HepG2 (cell line): ENCODE data around the gene PDE9A. TPM values are rescaled to one million over a fixed set of nuclear protein-coding genes. Genes with fewer than 3 reads are reported as not detected.

Experiments
- ATAC-seq: fragments of 200-7000 bp; cut with Tn5 transposase; 3 replicates; pipeline ENCODE4 v1.9.1; 2020; ENCODE audit warnings: mild to moderate bottlenecking, moderate library complexity
- BruUV-seq: library from RNA; stranded (reverse); fragments of 400-500 nt; replicated peaks from 2 replicates; lab custom pipeline; 2021; lab: Mats Ljungman, UMichigan
- CTCF ChIA-PET: fragments of 300-600 bp; formaldehyde crosslinking; extraction: SDS; loops from one replicate; lab custom pipeline; 2021; ENCODE audit warnings: low total read pairs, inconsistent platforms, low intra/inter-chr PET ratio; lab: Yijun Ruan, JAX
- POLR2A ChIA-PET: fragments of 350-600 bp; sonication (Branson Sonifier 250); formaldehyde crosslinking; loops from one replicate; lab custom pipeline; 2020; ENCODE audit warnings: antibody characterized with exemption, inconsistent platforms; lab: Yijun Ruan, JAX
- DNase-seq: peaks from one replicate; pipeline ENCODE4 v3.0.0-alpha.2; 2015; ENCODE audit warnings: low spot score
- FAIRE-seq: peaks from 3 replicates; lab custom pipeline; 2011; peaks lifted over from hg19 to GRCh38; lab: Jason Lieb, UNC
- H2AFZ ChIP-seq: one replicate; pipeline ENCODE4 v1.6.1; 2011; ENCODE audit warnings: low read length, inconsistent platforms
- H3K27ac ChIP-seq: fragments of 300-600 bp; 3 replicates; pipeline ENCODE4 v1.8.0; 2011; ENCODE audit warnings: mixed run types, mild to moderate bottlenecking, mixed read lengths, low read length, inconsistent platforms; ENCODE audit not compliant: insufficient read depth; ENCODE audit errors: extremely low read length
- H3K27me3 ChIP-seq, 2 experiments: fragments of 200-600 bp in 1 of 2; 2 replicates in 1 of 2; 3 replicates in 1 of 2; pipeline versions ENCODE4 v1.6.0 to v1.8.0; 2011; ENCODE audit warnings: low read length in 2 of 2, mild to moderate bottlenecking in 2 of 2, moderate library complexity in 2 of 2, inconsistent platforms in 1 of 2; ENCODE audit not compliant: insufficient read depth in 2 of 2, control insufficient read depth in 1 of 2
- H3K36me3 ChIP-seq, 2 experiments: fragments of 200-600 bp in 1 of 2; replicated peaks in 1 of 2; 2 replicates in 1 of 2; 3 replicates in 1 of 2; pipeline versions ENCODE4 v1.5.1 to v1.8.0; 2011; ENCODE audit warnings: low read length in 2 of 2, inconsistent platforms in 1 of 2; ENCODE audit not compliant: insufficient read depth in 2 of 2, control insufficient read depth in 1 of 2
- H3K4me1 ChIP-seq: 2 replicates; pipeline ENCODE4 v1.5.1; 2012; ENCODE audit warnings: low read length, inconsistent platforms; ENCODE audit not compliant: insufficient read depth
- H3K4me2 ChIP-seq: 2 replicates; pipeline ENCODE4 v1.6.0; 2011; ENCODE audit warnings: low read depth, low read length, inconsistent platforms
- H3K4me3 ChIP-seq, 3 experiments: fragments of 200-600 bp in 1 of 3; sonication (generic), shearing (Covaris generic) in 1 of 3; replicated peaks in 1 of 3; 2 replicates each; pipeline ENCODE4 v1.5.1; 2011 to 2016; ENCODE audit warnings: low read length in 3 of 3, inconsistent platforms in 2 of 3, low read depth in 2 of 3, mild to moderate bottlenecking in 2 of 3, control low read depth in 1 of 3, mixed read lengths in 1 of 3; ENCODE audit not compliant: insufficient read depth in 1 of 3
- H3K79me2 ChIP-seq: one replicate; pipeline ENCODE4 v1.6.1; 2011; ENCODE audit warnings: low read length, inconsistent platforms; ENCODE audit not compliant: insufficient read depth
- H3K9ac ChIP-seq: 2 replicates; pipeline ENCODE4 v1.6.0; 2011; ENCODE audit warnings: mild to moderate bottlenecking, low read depth, low read length, inconsistent platforms; ENCODE audit not compliant: insufficient read depth
- H3K9me3 ChIP-seq: 2 replicates; pipeline ENCODE4 v1.5.1; 2012; ENCODE audit warnings: mild to moderate bottlenecking, low read length
- H4K20me1 ChIP-seq: 2 replicates; pipeline ENCODE4 v1.6.0; 2011; ENCODE audit warnings: inconsistent platforms, mild to moderate bottlenecking, low read length, moderate library complexity; ENCODE audit not compliant: insufficient read depth
- LCORL ChIP-seq, 2 experiments: fragments of 450-650 bp in 1 of 2; sonication (generic) in 1 of 2; formaldehyde crosslinking in 1 of 2; IDR thresholded peaks; 2 replicates each; pipeline versions ENCODE4 v1.5.0 to v1.6.1; 2017 to 2020; ENCODE audit warnings: antibody characterized with exemption in 1 of 2, missing genetic modification reagents in 1 of 2
- TRIM24 ChIP-seq: sonication (generic); formaldehyde crosslinking; IDR thresholded peaks from 2 replicates; pipeline ENCODE4 v1.8.0; 2022; ENCODE audit warnings: mild to moderate bottlenecking, missing genetic modification reagents
- ZNF430 ChIP-seq: sonication (generic); formaldehyde crosslinking; IDR thresholded peaks from 2 replicates; pipeline ENCODE4 v1.9.0; 2021; ENCODE audit warnings: mild to moderate bottlenecking, missing genetic modification reagents
- ZNF615 ChIP-seq: sonication (generic); formaldehyde crosslinking; IDR thresholded peaks from 2 replicates; pipeline ENCODE4 v1.5.0; 2020; ENCODE audit warnings: mild to moderate bottlenecking, missing genetic modification reagents, borderline replicate concordance
- ZNF746 ChIP-seq: sonication (generic); formaldehyde crosslinking; IDR thresholded peaks from 2 replicates; pipeline ENCODE4 v1.8.0; 2022; ENCODE audit warnings: mild to moderate bottlenecking, missing genetic modification reagents
- WGBS: methylation state at CpG from one replicate; pipeline ENCODE4 v1.1.6; 2017; ENCODE audit warnings: low lambda C conversion rate; 5-methylcytosine and 5-hydroxymethylcytosine counted together
- in situ Hi-C: cut with HindIII; loops from 2 replicates; pipeline ENCODE4 v1.10.0; 2017; ENCODE audit warnings: low pct_unique_long_range_greater_than_20kb; ENCODE audit not compliant: extremely low pct_ligation_motif_present
- intact Hi-C: fragments of 100-400 bp; cut with micrococcal nuclease; formaldehyde crosslinking; loops from one replicate; pipeline ENCODE4 v1.10.0; 2022; ENCODE audit not compliant: unreplicated experiment
- polyA plus RNA-seq, 8 experiments: library from polyadenylated mRNA; depleted of rRNA in 3 of 8; stranded (reverse) in 7 of 8; unstranded in 1 of 8; fragments of >200 nt; fragmentation: Illumina TruSeq in 4 of 8; extraction: Trizol in 4 of 8; gene quantifications; 2 replicates each; pipeline versions ENCODE4 v1.2.1 to v1.2.3, GENCODE V29; 2011 to 2016; ENCODE audit warnings: low read depth in 4 of 8, missing spikeins in 1 of 8, mixed read lengths in 1 of 8; ENCODE audit not compliant: insufficient read depth in 1 of 8
- total RNA-seq, 5 experiments: library from RNA; depleted of rRNA; stranded (reverse); fragments of >200 nt; fragmentation: Illumina TruSeq; extraction: Trizol; gene quantifications; 2 replicates each; pipeline ENCODE4 v1.2.3, GENCODE V29; 2016; ENCODE audit warnings: low read depth in 1 of 5
- TF ChIP-seq, protein P1 (sequence below), 2 experiments: sonication (generic) in 1 of 2; formaldehyde crosslinking in 1 of 2; IDR thresholded peaks; 2 replicates each; pipeline versions ENCODE4 v1.5.1 to v1.6.1; 2011 to 2020; ENCODE audit warnings: borderline replicate concordance in 1 of 2, low read depth in 1 of 2, low read length in 1 of 2, mild to moderate bottlenecking in 1 of 2, missing genetic modification reagents in 1 of 2, moderate library complexity in 1 of 2
- TF ChIP-seq, protein P2 (sequence below): sonication (generic); formaldehyde crosslinking; conservative IDR thresholded peaks from 2 replicates; pipeline ENCODE4 v1.8.0; 2022; ENCODE audit warnings: low read depth, missing genetic modification reagents

Gene PDE9A
- total and polyA plus RNA-seq, 2 of the 13 experiments (the other 11 are each of a cell fraction or from before 2014, with no cell fraction given): 4.6 to 19.7 TPM

DNA sequence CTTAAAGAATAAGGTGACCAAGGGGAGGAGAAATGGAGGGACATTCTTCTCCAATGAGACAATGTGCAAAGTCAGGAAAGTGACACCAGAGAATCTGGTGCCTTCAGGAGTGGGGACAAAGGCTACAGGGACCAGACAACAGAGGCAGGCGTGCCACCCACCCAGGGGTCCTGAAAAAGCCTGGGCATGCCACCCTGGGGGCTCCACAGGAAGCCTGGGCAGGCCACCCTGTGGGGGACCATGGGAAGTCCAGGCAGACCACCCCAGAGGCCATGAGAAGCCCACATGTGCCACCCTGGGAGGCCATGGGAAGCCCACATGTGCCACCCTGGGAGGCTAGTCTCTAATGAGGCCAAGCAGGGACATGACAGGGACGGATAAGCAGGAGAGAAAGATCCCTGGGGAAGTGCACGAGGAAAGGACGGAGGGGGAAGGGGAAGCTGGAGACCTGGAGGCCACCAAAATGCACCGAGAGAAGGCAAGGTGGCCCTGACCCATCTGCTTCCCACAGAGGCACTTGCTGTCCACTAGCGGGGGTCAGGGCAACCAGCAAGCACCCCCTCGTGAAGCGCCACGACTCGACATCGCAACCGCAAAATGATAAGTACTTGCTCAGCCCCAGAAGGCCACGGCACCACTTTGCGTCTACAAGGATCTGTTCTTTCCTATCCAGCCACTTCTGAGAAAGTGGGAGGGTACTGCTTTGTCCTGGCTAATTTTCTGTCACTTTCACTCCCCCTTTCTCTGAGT lies 7.2 kb upstream of the PDE9A start (continued):
- TF ChIP-seq, protein P1, sequence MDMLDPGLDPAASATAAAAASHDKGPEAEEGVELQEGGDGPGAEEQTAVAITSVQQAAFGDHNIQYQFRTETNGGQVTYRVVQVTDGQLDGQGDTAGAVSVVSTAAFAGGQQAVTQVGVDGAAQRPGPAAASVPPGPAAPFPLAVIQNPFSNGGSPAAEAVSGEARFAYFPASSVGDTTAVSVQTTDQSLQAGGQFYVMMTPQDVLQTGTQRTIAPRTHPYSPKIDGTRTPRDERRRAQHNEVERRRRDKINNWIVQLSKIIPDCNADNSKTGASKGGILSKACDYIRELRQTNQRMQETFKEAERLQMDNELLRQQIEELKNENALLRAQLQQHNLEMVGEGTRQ (IDR thresholded peaks at IDR 0.05; ENCODE audit: low read depth, low read length): no peak
- TF ChIP-seq, protein P1 (CRISPR knock-in tag; IDR thresholded peaks at IDR 0.05; ENCODE audit: borderline replicate concordance): no peak
- TF ChIP-seq ZNF615 (CRISPR knock-in tag): no peak
- TF ChIP-seq TRIM24: no peak
- TF ChIP-seq, protein P2, sequence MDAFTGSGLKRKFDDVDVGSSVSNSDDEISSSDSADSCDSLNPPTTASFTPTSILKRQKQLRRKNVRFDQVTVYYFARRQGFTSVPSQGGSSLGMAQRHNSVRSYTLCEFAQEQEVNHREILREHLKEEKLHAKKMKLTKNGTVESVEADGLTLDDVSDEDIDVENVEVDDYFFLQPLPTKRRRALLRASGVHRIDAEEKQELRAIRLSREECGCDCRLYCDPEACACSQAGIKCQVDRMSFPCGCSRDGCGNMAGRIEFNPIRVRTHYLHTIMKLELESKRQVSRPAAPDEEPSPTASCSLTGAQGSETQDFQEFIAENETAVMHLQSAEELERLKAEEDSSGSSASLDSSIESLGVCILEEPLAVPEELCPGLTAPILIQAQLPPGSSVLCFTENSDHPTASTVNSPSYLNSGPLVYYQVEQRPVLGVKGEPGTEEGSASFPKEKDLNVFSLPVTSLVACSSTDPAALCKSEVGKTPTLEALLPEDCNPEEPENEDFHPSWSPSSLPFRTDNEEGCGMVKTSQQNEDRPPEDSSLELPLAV (CRISPR knock-in tag): no peak
- no peak for TF ChIP-seq ZNF746

- TF ChIP-seq ZNF430 (CRISPR knock-in tag): no peak
- no peak for TF ChIP-seq LCORL (IDR thresholded peaks at IDR 0.05)
- no peak for TF ChIP-seq LCORL (CRISPR knock-in tag; IDR thresholded peaks at IDR 0.05)
- POLR2A ChIA-PET: no interaction called here
These were observed 6.6 kb upstream of the PDE9A start for GRCh38 chr21:42646836-42647235.

More at GRCh38 chr21:42646836-42647235, 6.6 kb upstream of the PDE9A start:
- intact Hi-C loops (no loop called here), in situ Hi-C loops (no loop called here)
- Histone ChIP-seq H3K4me2 (no peak overlapping the region), H2AFZ (no peak overlapping the region), H3K4me1 (peaks cover 10% of the 10 kb centered on the region; the same call in 1 of the 2 replicates), H3K9ac (no peak overlapping the region), H3K79me2 (no peaks in the 10 kb centered on the region), H4K20me1 (no peaks in the 10 kb centered on the region), H3K36me3 (no peaks in the 10 kb centered on the region), H3K4me3 (no peak overlapping the region), H3K27me3 (peaks cover 14 to 62% of the 10 kb centered on the region in 2 experiments), H3K27ac (no peak overlapping the region), H3K9me3 (no peaks in the 10 kb centered on the region)
- no TSS peak for BruUV-seq
- CTCF ChIA-PET: no interaction called here
- no peak for ATAC-seq
- no peak for DNase-seq
- 55% methylated on average over 10 of the region's 14 CpGs for WGBS
- FAIRE-seq: no peak
